HepG2 (cell line): ENCODE results near the gene RAB3IP. TPM values are rescaled to one million over a fixed set of nuclear protein-coding genes. Genes with fewer than 3 reads are reported as not detected.

ENCODE experiments used
- BCL3 ChIP-seq: sonication (generic); formaldehyde crosslinking; IDR thresholded peaks from 2 replicates; pipeline ENCODE4 v1.5.1; 2020; ENCODE audit warnings: mild to moderate bottlenecking, missing genetic modification reagents, moderate library complexity
- FOXO4 ChIP-seq: sonication (generic); formaldehyde crosslinking; conservative IDR thresholded peaks from 2 replicates; pipeline ENCODE4 v1.8.1; 2023; ENCODE audit warnings: missing genetic modification reagents
- FUBP1 ChIP-seq: sonication (generic); formaldehyde crosslinking; IDR thresholded peaks from 2 replicates; pipeline ENCODE4 v1.5.1; 2020; ENCODE audit warnings: missing genetic modification reagents, mild to moderate bottlenecking, borderline replicate concordance
- GTF3A ChIP-seq: sonication (generic); formaldehyde crosslinking; conservative IDR thresholded peaks from 2 replicates; pipeline ENCODE4 v1.4.0; 2020; ENCODE audit warnings: mild to moderate bottlenecking, missing genetic modification reagents
- KAT2B ChIP-seq: fragments of 150-350 bp; IDR thresholded peaks from 2 replicates; pipeline ENCODE4 v1.6.1; 2014; ENCODE audit warnings: low read depth, low read length, borderline replicate concordance
- KDM5A ChIP-seq: fragments of 200-600 bp; sonication (generic); IDR thresholded peaks from 2 replicates; pipeline ENCODE4 v1.7.0; 2018; ENCODE audit warnings: antibody characterized with exemption, mild to moderate bottlenecking, low read length, borderline replicate concordance
- MAFF ChIP-seq: IDR thresholded peaks from 2 replicates; pipeline ENCODE4 v1.6.1; 2011; ENCODE audit warnings: low read depth, low read length, improper control_type of control experiment
- REST ChIP-seq, 2 experiments: IDR thresholded peaks; 2 replicates each; pipeline ENCODE4 v1.6.1; 2011 to 2012; ENCODE audit warnings: low read length in 2 of 2, borderline replicate concordance in 1 of 2, low read depth in 1 of 2, mild to moderate bottlenecking in 1 of 2, moderate library complexity in 1 of 2
- RFX1 ChIP-seq: fragments of 450-650 bp; IDR thresholded peaks from 2 replicates; pipeline ENCODE4 v1.6.1; 2017
- RORA ChIP-seq: sonication (generic); formaldehyde crosslinking; IDR thresholded peaks from 2 replicates; pipeline ENCODE4 v1.5.0; 2020; ENCODE audit warnings: mild to moderate bottlenecking, missing genetic modification reagents, moderate library complexity
- SMAD3 ChIP-seq: sonication (generic); formaldehyde crosslinking; IDR thresholded peaks from 2 replicates; pipeline ENCODE4 v1.4.0; 2020; ENCODE audit warnings: missing genetic modification reagents
- ZNF276 ChIP-seq: sonication (generic); formaldehyde crosslinking; IDR thresholded peaks from 2 replicates; pipeline ENCODE4 v1.4.0; 2020; ENCODE audit warnings: mild to moderate bottlenecking, low read depth, missing genetic modification reagents
- ZNF337 ChIP-seq: sonication (generic); formaldehyde crosslinking; IDR thresholded peaks from 2 replicates; pipeline ENCODE4 v1.5.1; 2020; ENCODE audit warnings: missing genetic modification reagents, low read depth, mild to moderate bottlenecking, borderline replicate concordance
- ZNF7 ChIP-seq: IDR thresholded peaks from 2 replicates; pipeline ENCODE4 v1.6.1; 2016; ENCODE audit warnings: missing biosample characterization, missing genetic modification reagents
- ZSCAN21 ChIP-seq: sonication (generic); formaldehyde crosslinking; IDR thresholded peaks from 2 replicates; pipeline ENCODE4 v1.8.0; 2022; ENCODE audit warnings: mild to moderate bottlenecking, missing genetic modification reagents, moderate library complexity, borderline replicate concordance
- polyA plus RNA-seq, 8 experiments: library from polyadenylated mRNA; depleted of rRNA in 3 of 8; stranded (reverse) in 7 of 8; unstranded in 1 of 8; fragments of >200 nt; fragmentation: Illumina TruSeq in 4 of 8; extraction: Trizol in 4 of 8; gene quantifications; 2 replicates each; pipeline versions ENCODE4 v1.2.1 to v1.2.3, GENCODE V29; 2011 to 2016; ENCODE audit warnings: low read depth in 4 of 8, missing spikeins in 1 of 8, mixed read lengths in 1 of 8; ENCODE audit not compliant: insufficient read depth in 1 of 8
- total RNA-seq, 5 experiments: library from RNA; depleted of rRNA; stranded (reverse); fragments of >200 nt; fragmentation: Illumina TruSeq; extraction: Trizol; gene quantifications; 2 replicates each; pipeline ENCODE4 v1.2.3, GENCODE V29; 2016; ENCODE audit warnings: low read depth in 1 of 5

Gene RAB3IP
- total and polyA plus RNA-seq, 2 of the 13 experiments (the other 11 are each of a cell fraction or from before 2014, with no cell fraction given) = 33.6 to 41.1 TPM

GRCh38 chr12:69738351-69739286, at the start of gene RAB3IP (continued):
- TF ChIP-seq ZSCAN21 (CRISPR knock-in tag) (no peak; the same call in 1 of the 2 replicates), REST (IDR thresholded peaks at IDR 0.05; ENCODE audit: borderline replicate concordance in 1 of 2, low read depth in 1 of 2, low read length in 2 of 2) (no peak), RORA (CRISPR knock-in tag) (no peak), ZNF337 (CRISPR knock-in tag) (no peak), GTF3A (CRISPR knock-in tag) (no peak), ZNF276 (CRISPR knock-in tag) (no peak), ZNF7 (CRISPR knock-in tag) (no peak), FUBP1 (CRISPR knock-in tag) (no peak), MAFF (no peak), BCL3 (CRISPR knock-in tag) (peak; percentile 69; the same call in 1 of the 2 replicates), FOXO4 (no peak), SMAD3 (no peak), KAT2B (no peak), KDM5A (0 out of 2 replicates have a peak, but pooled peaks have one; percentile 15), RFX1 (peak; percentile 64; the same call in 1 of the 2 replicates)
